ENCODE results near the gene IL9R.
"Not testable (repeated sequence)": the region's sequence is repeated elsewhere in the genome, so short reads cannot be mapped to it uniquely, and the experiment has no call there.

Gene IL9R, protein sequence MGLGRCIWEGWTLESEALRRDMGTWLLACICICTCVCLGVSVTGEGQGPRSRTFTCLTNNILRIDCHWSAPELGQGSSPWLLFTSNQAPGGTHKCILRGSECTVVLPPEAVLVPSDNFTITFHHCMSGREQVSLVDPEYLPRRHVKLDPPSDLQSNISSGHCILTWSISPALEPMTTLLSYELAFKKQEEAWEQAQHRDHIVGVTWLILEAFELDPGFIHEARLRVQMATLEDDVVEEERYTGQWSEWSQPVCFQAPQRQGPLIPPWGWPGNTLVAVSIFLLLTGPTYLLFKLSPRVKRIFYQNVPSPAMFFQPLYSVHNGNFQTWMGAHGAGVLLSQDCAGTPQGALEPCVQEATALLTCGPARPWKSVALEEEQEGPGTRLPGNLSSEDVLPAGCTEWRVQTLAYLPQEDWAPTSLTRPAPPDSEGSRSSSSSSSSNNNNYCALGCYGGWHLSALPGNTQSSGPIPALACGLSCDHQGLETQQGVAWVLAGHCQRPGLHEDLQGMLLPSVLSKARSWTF

DNA sequence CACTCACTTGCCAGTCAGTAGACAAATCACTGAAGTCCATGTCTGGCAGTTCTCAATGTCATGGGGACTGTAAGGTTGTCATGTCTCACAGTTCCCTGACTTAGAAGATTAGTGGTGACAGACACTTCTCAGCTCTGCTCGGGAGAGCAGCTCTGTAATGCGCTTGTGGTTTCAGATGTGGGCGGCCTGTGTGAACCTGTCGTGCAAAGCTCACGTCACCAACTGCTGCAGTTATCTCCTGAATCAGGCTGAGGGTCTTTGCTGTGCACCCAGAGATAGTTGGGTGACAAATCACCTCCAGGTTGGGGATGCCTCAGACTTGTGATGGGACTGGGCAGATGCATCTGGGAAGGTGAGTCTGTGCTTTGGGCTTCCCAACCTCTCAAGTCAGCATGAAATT is at the start of gene IL9R:
Gene IL9R, plus strand, starts transcription at position 261 of the 400 bp plus-strand sequence. Its CDS starts 64 bp downstream, at position 325.
- no peak for DNase-seq (ENCODE audit: low spot score)

DNA sequence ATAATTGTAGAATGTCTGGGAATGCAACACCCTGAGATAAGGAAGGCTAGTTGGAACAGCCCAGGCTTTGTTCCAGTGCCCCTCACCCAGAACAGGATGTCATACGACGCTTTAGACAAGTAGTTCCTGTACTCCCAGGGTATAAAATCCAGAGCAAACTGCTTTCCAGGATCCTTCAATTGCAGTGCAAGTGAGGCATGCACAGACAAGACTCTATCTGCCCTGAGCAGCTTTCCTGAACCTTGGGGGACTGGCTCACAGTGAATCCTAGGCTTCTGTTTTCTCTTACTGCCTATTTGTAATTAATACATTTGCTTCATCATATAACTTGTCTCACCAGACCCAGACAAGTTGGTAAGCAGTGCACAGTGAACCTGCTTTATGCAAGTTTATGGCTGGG is 48.4 kb upstream of the IL9R start:
- no peak for DNase-seq (ENCODE audit: low spot score)

DNA sequence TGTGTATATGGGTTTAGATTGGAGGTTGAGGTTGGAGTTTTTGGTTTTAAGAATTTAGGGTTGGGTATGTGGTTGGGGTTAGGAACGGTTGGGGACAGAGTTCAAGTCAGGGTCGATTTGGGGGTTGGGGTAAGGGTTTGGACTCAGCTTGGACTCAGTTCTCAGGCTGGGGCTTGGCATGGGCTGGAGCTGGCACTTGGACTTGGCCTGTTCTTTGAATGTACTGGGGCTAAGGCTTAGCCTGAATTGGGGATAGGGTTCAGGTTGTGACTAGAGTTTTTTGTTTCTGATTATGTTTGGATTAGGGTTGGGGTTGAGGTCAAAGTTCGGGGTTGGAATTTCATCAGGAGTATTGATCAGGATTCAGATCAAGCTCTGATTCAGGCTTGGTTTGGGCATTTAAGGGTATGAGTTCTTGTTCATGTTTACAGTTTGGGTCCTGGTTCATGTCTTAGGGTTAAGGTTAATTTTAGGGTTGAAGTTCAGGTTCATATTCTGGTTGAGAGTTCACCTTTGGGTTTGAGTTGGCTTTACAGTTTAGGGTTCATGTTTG is 46.2 kb upstream of the IL9R start:
- no peak for DNase-seq (ENCODE audit: low spot score)

DNA sequence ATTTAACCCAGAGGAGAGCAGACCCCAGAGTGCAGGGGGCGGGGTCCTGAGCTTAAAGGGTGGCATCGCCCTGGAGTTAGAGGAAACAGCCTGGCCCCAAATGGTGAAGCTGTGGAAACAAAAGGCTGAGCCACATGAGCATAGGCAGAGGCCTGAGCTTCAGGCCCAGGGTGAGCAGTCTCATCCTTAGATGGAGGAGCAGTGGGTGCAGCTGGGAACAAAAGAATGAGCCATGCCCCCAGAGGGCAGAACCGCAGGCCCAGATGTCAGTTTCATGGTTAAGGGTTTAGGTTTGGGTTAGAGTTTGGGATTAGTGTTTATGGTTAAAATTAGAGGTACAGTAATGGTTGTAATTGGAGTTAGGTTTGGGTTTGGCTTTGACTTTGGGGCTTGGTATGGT is 44.4 kb upstream of the IL9R start:
- no peak for DNase-seq (ENCODE audit: low spot score)

DNA sequence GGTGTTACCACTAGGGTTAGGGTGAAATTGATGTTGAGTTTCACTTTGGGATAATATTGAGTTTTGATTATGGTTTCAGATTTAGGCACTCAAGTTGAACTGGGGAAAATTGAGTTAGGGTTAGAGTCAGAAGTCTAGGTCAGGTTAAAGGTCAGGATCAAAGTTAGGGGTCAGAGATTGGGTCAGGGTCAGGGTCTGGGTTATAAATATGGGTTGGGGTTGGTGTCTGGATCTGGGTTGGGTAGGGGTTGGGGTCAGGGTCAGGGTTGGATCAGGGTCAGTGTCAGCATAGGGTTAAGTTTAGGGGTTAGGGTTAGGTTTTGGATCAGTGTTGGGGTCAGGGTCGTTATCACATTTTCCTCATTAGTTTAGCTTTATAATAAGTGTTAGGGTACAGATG is 42.7 kb upstream of the IL9R start:
- no peak for DNase-seq (ENCODE audit: low spot score)

DNA sequence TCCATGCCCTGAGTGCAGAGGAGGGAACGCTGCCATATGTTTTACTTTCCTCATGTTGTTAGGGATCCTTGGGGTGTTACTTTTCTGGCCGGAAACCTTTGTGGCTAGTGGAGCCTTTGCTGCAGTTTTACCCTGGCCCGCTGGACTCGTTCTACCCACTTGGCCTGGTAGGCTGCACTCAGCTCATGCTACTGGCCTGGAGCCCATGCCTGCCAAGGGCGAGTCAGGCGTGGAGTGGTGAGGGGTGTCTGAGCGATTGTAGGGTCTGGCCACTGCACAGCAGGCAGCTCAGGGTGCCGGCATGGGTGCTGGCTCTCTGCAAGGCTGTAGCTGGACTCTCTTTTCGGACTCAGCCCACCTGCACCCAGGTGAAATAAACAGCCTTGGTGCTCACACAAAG is 41.4 kb upstream of the IL9R start:
- no peak for DNase-seq (ENCODE audit: low spot score)

DNA sequence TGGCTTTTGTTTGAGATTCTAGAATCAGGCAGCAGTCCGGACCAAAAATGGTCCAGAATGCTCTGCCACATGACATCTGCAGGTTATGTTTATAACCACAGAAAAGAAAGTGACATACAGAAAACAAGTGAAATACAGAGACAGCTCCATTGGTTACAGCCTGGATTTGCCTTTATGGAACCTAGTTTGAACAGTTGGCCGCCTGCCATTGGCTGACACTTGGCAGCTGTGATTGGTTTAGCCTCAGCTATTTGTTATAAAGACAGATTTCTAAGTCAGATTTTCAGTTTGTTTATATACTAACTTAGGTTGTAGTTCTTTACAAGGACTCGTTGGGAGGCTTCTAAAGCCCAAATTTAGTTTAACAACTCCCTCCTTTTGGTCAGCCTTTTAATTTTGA is 40.8 kb upstream of the IL9R start:
- no peak for DNase-seq (ENCODE audit: low spot score)

DNA sequence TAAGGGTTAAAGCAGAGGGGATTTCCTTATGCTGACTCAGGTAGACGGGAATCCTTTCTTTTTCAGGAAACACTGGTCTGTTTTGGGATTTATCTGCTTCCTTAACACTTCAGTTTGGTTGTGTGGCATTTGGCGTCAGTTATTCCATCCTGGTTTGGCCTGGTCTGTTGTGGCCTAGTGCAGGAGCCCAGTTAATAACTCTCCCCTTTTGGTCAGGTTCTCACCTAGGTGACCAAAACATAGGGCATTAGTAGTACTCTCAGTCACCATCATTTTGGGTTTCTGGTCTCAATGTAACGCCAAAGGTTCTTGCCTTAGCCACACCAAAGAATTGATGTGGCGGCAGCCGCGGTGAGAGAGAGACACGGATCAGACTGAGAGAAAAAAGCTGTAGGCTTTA is 39.7 kb upstream of the IL9R start:
- no peak for DNase-seq (ENCODE audit: low spot score)

DNA sequence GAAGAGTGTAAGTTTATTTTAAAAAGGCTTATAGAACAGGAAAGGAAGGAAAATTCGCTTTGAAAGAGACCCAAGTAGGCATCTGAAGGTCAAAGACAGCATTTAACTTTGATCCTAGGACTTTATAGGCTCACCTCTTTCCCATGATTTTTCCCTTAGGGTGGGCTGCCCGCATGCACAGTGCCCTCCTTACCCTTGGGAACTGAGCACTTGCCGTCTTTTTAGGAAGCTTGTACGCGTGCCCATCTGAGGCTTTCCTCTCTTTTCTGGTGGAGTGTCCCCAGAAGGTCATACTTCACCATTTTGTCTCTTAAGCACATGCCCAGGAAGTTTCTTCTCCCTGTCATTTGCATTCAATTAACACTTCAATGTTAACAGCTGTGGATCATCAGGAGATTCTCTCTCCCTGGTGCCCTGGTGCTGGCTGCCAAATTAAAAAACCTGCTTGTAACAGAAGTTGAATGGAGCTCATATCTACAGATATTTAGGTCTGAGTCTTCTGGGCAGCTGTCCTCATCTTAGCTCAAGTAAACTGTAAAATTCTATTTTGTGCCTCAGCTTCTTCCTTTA is 38.4 kb upstream of the IL9R start:
- DNase-seq (ENCODE audit: low spot score): no peak

DNA sequence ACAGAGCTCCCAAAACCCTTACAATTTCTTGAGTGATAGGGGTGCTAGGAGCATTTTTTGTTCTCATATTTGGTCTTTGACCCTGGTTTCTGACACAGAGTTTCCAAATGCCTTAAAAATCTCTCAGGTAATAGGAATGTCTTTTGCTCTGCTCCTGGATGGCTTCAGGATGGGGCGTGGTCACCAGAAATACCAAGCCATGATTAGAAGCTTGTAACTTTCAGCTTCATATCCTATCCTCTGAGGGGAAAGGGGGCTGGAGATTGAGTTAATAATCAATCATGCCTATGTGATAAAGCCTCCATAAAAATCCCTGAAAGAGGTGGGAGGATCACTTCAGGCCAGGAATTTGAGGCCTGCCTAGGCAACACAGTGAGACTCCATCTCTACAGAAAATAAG is 34.6 kb upstream of the IL9R start:
- no peak for DNase-seq (ENCODE audit: low spot score)

DNA sequence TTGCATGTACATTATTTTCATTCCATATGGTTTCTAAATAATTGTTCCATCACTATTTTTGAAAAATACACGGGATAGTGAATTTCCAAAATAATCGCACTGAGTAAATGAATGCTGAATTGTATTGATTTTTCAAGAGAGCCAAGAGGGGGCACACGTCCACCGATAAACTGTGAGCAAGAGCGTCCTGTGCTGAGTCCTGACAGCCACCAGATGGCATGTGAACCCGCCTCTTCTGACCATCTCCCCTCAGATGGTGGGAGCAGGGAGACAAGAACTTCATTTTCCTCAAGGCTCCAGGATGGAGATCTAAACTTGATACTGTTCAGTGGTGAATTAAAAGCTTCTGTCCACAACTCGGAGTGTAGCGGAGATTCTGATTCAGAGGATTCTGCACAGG is 30.6 kb upstream of the IL9R start:
- peak; percentile 25 for DNase-seq (ENCODE audit: low spot score)

DNA sequence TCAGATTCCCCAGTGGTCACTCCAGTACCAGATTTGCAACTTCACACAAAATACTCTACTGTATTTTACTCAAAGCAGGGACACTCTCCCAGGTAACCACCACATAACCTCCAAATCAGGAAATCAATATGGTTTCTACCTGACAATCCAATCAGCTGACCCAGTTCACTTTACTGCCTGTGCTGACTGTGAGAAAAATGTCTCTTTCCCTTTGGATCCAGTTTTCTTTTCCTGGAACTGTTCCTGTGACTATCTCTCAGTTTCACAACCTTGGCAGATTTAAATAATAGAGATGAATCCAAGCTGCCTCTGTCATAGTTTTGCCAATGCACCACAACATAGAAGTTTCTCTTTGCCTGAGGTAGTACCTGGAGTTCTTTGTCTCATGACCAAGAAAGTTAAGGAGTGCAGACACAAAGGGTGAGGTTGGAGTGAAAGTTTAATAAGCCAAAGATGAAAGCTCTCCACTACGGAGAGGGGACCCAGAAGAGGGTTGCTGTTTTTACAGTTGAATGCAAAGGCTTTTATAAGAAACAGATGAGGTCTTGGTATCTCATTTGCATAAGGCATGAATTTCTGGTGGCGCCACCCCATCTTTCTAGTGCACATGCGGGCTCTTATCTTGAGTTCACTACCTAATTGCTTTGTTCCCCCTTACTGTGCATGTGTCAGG is 29.7 kb upstream of the IL9R start:
- DNase-seq (ENCODE audit: low spot score): no peak

DNA sequence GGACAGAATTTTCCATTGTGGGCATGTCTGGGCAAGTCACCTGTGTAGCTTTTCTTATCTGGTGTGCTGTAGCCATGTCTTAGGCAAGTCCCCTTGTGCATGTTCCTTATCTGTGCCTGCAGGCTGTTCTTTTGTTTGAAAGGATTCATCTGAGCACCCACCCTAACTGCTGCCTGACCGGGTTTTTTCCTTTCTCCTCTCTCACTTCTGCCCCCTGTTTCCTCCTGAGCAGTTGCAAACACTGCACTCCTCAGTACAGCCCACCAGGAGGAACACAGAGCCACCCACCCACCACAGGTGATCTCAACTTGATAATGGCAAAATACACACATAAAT is 29.2 kb upstream of the IL9R start:
- DNase-seq (ENCODE audit: low spot score): no peak

DNA sequence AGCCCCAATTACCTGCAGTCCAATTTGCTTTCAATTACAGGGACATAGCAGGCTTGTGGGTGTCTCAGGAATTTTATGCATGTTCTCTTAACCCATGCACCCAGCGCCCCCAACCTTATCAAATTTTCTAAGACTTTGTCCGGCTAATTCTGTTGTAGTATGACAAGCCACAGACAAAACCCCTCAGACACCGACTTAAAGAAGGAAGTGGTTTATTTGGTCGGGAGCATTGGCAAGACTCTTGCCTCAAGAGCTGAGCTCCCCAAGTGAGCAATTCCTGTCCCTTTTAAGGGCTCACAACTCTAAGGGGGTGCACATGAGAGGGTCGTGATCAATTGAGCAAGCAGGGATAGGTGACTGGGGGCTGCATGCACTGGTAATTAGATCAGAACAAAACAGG is 28.7 kb upstream of the IL9R start:
- DNase-seq (ENCODE audit: low spot score): no peak

DNA sequence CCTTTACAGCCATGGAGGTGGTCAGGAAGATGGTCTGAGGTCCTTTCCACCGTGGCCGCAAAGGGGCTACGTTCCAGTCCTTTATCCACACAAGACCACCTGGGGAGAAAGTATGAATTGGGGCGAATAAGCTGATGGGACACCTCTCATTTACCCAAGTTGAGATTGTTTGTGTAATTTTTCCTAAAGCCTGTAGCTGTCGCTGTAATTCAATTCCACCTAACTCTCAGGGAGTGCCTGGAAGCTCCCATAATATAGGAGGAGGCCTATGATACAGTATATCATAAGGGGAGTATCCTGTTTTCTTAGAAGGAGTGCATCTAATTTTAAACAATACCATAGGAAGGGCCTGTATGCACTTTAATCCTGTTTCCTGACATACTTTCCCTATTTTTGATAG is 25.8 kb upstream of the IL9R start:
- not testable (repeated sequence) for DNase-seq (ENCODE audit: low spot score)

DNA sequence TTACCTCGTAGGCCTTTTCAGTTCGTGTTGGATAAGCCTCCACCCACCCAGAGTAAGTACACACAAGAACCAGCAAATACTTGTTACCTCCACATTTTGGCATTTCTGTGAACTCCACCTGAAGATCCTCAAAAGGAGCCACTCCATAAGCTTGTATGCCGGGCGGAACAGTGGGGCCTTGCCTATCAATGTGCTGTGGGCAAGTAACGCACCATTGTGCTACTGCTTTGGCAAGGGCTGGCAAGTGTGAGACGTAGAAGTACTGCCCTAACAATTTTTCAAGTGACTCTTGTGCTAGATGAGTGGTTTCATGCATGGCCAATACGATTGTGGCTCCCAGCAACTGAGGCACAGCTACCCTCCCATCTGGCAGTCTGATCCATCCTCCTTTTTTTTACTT is 25.3 kb upstream of the IL9R start:
- not testable (repeated sequence) for DNase-seq (ENCODE audit: low spot score)

DNA sequence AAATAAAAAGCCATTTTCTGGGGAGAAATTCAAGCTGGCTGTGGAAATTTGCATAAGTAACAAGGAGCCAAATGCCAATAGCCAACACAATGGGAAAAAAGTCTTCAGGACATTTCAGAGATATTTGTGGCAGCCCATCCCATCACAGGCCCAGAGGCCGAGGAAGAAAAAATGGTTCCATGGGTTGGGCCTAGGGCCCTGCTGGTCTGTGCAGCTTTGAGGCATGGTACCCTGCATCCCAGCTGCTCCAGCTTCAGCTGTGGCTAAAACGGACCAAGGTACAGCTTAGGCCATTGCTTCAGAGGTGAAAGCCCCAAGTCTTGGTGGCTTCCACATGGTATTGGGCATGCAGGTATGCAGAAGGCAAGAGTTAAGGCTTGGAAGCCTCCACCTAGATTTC is 14.2 kb upstream of the IL9R start:
- DNase-seq (ENCODE audit: low spot score): no peak

DNA sequence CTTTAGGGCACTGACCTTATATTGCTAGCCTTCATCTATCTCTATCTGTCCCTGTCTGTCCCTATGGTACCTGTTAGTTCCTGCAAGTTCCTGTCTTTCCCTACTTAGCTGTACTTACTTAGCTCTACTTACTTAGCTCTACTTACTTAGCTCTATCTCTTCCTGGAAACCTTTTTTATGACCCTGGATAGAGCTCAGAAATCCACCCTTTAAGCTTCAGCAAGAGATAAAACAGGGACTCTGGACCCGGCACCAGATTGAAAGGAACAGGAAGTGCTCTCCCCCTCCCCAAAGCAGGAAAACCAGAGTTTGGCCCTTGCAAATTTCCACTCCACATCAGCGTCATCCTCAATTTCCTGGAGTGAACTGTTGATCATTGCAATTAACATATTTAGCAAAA is 12.3 kb upstream of the IL9R start:
- no peak for DNase-seq (ENCODE audit: low spot score)

DNA sequence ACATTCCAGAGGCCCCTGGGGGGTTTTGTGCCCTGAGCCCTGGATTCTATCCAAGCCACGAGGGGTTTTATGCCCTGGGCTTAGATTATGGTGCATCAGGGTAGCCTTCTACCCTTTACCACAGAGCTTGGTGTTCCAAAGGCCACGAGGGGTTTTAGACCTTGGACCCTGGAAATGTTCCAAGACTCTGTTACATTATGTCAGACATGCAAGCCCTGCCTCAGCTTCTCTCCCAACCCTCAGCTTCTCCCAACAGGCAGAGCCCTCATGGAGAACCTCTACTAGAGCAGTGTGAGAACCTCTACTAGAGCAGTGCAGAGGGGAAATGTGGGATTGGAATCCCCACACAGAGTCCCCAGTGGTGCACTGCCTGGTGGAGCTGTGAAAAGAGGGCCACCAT is 10.5 kb upstream of the IL9R start:
- not testable (repeated sequence) for DNase-seq (ENCODE audit: low spot score)

DNA sequence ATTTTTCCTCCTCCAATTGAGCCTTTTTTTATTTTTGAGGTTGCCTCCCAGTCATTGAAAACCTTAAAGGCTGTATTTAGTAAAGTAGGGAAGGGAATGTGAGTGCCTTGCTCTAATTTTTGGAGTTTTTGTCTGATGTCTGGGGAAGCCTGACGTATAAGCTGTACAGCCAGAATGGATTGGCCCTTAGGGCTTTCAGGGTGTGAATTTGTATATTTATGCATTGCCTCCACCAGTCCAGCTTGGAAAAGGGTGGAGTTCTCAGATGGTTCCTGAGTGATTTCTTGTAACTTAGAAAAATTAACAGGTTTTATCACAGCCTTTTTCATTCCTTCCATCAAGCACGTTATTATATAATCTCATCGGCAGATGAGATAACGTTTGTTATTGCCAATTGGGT is 8.6 kb upstream of the IL9R start:
- no peak for DNase-seq (ENCODE audit: low spot score)

DNA sequence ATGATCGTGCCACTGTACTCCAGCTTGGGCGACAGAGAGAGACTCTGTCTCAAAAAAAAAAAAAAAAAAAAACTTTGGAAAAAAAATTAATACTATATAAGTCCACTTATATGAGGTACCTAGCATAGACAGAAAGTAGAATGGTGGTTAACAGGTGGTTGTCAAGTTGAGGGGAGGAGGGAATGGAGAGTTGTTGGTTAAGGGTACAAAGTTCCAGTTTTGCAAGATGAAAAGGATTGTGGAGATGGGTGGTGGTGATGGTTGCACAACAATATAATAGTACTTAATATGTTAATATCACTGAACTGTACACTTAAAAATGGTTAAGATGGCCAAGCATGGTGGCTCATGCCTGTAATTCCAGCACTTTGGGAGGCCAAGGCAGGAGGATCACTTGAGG is 4.1 kb upstream of the IL9R start:
- DNase-seq (ENCODE audit: low spot score): no peak

DNA sequence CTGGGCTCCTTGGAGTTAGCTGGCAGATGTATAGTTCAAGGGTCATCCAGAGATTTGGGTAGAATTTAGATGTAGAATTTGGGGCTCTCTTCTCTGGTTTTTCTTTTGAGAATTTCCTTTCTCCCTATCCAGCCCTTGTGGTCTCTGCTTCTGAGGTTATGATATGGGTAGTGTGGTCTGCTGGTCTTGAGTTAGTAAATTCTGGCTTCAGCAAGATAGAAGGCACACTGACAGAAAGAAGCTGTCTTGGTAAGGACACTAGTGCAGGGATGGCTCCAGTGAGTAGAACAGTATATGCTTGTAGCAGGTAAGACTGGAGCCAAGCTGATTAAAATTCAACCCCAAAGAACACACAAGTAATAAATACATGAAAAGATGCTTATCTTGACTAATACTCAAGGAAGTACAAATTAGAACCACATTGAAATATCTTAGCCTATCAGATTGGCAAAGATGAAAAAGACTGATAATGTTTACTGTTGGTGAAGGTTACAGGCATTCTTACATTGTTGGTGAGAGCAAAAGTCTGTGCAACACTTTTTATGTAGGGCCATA is 2.1 kb upstream of the IL9R start:
- DNase-seq (ENCODE audit: low spot score): no peak

DNA sequence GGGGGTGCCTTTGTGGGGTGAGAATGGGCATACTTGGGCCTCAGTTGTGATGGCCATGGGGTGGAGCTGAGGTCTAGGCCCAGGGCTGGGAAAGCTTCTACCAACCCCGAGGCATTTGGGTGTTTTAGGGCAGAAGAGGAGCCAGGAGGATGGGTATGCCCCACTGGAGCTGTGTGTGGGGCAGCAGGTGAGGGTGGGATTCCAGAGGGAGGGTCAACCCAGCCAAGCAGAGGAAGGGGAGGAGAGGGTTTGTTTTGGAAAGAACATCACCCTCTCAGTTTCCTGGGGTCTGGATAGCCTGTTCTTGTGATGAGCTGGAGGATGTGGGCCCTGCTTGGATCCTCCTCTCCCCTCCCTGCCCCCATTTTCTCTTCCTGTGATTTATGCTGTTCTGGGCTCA is 620 bp downstream of the IL9R start:
- no peak for DNase-seq (ENCODE audit: low spot score)
